ENCODE results near the gene SOWAHA. TPM values are rescaled to one million over a fixed set of nuclear protein-coding genes. Genes with fewer than 3 reads are reported as not detected.
A peak's percentile ranks its signal among the peaks of the same experiment; 100 is the strongest.

Gene SOWAHA
- total and polyA plus RNA-seq, 4 donors, result 0.06 to 0.98 (median 0.12) TPM

DNA sequence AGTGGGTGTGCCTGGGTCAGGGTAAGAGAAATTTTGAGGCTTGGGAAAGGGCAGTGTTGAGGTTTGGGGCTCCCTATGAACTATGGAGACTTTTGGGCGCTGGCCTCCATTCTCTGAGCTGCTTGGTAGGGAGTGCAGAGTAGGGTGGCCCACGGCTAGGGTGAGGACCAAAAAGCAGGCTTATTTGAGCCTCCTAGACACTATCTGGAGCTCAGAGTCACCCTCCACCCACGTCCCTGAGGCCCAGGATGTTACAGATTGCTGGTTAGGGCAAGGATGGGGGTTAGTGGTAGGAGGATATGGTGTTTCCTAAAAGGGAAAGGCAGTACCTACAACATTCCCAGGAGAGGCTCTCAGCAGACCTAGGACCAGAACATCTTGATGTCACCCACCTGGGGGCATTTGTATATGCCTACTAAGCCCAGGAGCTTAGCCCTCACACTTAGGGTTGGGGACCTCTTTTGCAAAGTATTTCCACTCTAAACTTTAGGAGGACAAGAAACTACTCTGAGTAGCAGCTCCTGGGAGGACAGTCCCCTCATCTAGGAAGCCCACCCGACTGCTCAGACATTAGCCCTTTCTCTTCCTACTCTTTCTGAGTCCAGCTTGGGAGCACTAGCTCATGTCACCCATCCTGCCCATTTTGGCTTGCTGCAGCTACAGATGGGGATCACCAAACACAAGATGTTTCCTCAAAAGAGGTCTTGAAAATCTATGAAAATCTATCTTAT is 15.0 kb downstream of the SOWAHA start:
- DNase-seq, result no peak
- Histone ChIP-seq H3K4me3 (no peak overlapping the region), H3K27me3 (ENCODE audit: control insufficient read depth in 3 of 3, insufficient read depth in 3 of 3, low read length in 2 of 3) (peaks cover 0 to 17% (median 11%) of the 10 kb centered on the region in 3 donors), H3K36me3 (ENCODE audit: control insufficient read depth in 4 of 4, insufficient read depth in 4 of 4, low read length in 4 of 4) (peaks cover 0 to 4% (median 0%) of the 10 kb centered on the region in 4 donors), H3K9me3 (ENCODE audit: control insufficient read depth in 4 of 4, insufficient read depth in 3 of 4, low read length in 3 of 4) (peaks cover 0 to 2% (median 0%) of the 10 kb centered on the region in 4 donors), H3K27ac (ENCODE audit: low read depth in 1 of 2, low read length in 1 of 2) (no peak overlapping the region), H3K4me1 (ENCODE audit: control insufficient read depth in 5 of 5, insufficient read depth in 5 of 5, low read length in 5 of 5) (peaks cover 0 to 10% (median 6%) of the 10 kb centered on the region in 5 donors), H3K9ac (ENCODE audit: insufficient read depth in 1 of 2, low read length in 2 of 2) (no peak overlapping the region)
- TF ChIP-seq, protein P1, sequence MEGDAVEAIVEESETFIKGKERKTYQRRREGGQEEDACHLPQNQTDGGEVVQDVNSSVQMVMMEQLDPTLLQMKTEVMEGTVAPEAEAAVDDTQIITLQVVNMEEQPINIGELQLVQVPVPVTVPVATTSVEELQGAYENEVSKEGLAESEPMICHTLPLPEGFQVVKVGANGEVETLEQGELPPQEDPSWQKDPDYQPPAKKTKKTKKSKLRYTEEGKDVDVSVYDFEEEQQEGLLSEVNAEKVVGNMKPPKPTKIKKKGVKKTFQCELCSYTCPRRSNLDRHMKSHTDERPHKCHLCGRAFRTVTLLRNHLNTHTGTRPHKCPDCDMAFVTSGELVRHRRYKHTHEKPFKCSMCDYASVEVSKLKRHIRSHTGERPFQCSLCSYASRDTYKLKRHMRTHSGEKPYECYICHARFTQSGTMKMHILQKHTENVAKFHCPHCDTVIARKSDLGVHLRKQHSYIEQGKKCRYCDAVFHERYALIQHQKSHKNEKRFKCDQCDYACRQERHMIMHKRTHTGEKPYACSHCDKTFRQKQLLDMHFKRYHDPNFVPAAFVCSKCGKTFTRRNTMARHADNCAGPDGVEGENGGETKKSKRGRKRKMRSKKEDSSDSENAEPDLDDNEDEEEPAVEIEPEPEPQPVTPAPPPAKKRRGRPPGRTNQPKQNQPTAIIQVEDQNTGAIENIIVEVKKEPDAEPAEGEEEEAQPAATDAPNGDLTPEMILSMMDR (IDR thresholded peaks at IDR 0.05; ENCODE audit: control extremely low read depth, extremely low read depth), result no peak
- no peak for ATAC-seq (ENCODE audit: insufficient read depth, low FRiP score)
- WGBS, 2 donors, result 89 to 93% methylated on average over 4 of the region's 4 CpGs

DNA sequence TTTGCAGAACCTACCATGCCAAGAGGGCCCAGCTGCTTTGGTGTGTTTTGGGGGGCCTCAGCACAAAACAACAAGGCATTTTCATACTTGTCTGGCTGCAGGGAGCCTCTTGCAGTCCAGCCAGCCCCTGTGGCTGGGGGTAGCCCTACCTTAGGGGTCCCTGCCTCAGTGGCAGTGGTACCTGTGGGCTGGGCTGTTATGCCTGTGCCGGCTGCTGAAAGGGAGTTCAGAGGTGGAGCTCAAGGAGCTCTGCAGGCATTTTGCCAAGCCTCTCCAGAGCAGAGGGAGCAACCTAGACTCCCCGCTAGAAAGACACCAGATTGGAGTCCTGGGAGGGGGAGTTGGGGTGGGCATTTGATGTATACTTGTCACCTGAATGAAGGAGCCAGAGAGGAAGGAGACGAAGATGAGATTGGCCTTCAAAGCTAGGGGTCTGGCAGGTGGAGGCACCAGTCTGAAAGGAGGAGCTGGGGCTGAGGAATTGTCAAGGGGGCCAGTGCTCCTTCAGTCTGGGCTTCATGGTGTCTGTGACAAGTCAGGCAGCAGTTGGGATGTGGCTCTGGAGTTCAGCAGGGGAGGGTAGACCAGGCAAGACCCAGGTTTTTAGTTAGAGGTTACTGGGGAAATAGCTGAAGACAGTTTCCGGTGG is 15.9 kb downstream of the SOWAHA start:
- peak overlapping the region; percentile 69 for H3K4me3 ChIP-seq
- H3K4me1 ChIP-seq (ENCODE audit: control insufficient read depth in 5 of 5, insufficient read depth in 5 of 5, low read length in 5 of 5), result peaks cover 0 to 7% (median 6%) of the 10 kb centered on the region in 5 donors
- DNase-seq, result no peak
- H3K27ac ChIP-seq (ENCODE audit: low read depth in 1 of 2, low read length in 1 of 2), result peak overlapping the region in 1 of 2 donors; percentile 16
- no peak for ATAC-seq (ENCODE audit: insufficient read depth, low FRiP score)
- H3K36me3 ChIP-seq (ENCODE audit: control insufficient read depth in 4 of 4, insufficient read depth in 4 of 4, low read length in 4 of 4), result peaks cover 0 to 3% (median 0%) of the 10 kb centered on the region in 4 donors
- peaks cover 0 to 17% (median 11%) of the 10 kb centered on the region in 3 donors for H3K27me3 ChIP-seq (ENCODE audit: control insufficient read depth in 3 of 3, insufficient read depth in 3 of 3, low read length in 2 of 3)
- H3K9me3 ChIP-seq (ENCODE audit: control insufficient read depth in 4 of 4, insufficient read depth in 3 of 4, low read length in 3 of 4), result peaks cover 0 to 2% (median 0%) of the 10 kb centered on the region in 4 donors
- no peak overlapping the region for H3K9ac ChIP-seq (ENCODE audit: insufficient read depth in 1 of 2, low read length in 2 of 2)
- WGBS, 2 donors, result 51 to 58% methylated on average over 4 of the region's 4 CpGs
- TF ChIP-seq, protein P1 (IDR thresholded peaks at IDR 0.05; ENCODE audit: control extremely low read depth, extremely low read depth), result no peak

DNA sequence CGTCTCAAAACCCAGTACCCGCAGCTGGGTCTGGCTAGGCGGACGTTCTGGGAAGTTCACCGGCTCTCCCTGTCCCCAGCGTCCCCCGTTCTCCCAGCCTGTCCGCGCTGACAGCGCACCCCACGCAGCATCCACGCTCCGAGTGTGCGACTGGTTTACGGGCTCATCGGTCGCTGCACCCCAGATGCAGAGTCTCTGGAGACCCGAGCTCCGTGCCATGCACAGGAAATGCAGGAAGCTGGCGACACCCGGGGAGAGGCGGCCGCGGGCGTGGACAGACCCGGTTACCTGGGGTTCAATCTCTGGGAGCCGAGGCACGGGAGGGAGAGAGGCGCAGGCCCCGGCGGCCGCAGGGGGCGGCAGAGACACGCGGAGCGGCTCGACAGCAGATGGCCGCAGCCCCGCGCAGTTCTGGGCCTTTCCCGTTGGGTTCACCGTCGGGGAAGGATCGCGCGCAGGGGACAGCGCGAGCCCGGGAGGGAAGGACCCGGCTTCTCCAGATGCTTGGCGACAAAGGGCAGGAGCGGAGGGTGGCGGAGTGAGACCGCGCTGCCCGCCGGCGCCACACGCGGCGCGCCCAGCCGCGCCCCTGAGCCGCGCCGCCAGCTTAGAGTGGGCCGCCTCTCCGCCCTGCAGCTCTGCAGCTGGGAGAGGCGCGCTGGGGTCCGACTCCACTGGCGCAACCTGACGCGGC is 16.8 kb downstream of the SOWAHA start:
- TF ChIP-seq, protein P1 (IDR thresholded peaks at IDR 0.05; ENCODE audit: control extremely low read depth, extremely low read depth), result peak; percentile 81
- Histone ChIP-seq H3K27me3 (ENCODE audit: control insufficient read depth in 3 of 3, insufficient read depth in 3 of 3, low read length in 2 of 3) (peaks cover 0 to 17% (median 11%) of the 10 kb centered on the region in 3 donors), H3K27ac (ENCODE audit: low read depth in 1 of 2, low read length in 1 of 2) (peak overlapping the region; percentile 80 to 91), H3K36me3 (ENCODE audit: control insufficient read depth in 4 of 4, insufficient read depth in 4 of 4, low read length in 4 of 4) (no peaks in the 10 kb centered on the region), H3K4me3 (peak overlapping the region; percentile 69), H3K4me1 (ENCODE audit: control insufficient read depth in 5 of 5, insufficient read depth in 5 of 5, low read length in 5 of 5) (peaks cover 0 to 7% (median 6%) of the 10 kb centered on the region in 5 donors), H3K9ac (ENCODE audit: insufficient read depth in 1 of 2, low read length in 2 of 2) (no peak overlapping the region), H3K9me3 (ENCODE audit: control insufficient read depth in 4 of 4, insufficient read depth in 3 of 4, low read length in 3 of 4) (peaks cover 0 to 2% (median 0%) of the 10 kb centered on the region in 4 donors)
- DNase-seq, result peak; percentile 74 to 80 (median 79)
- WGBS, 2 donors, result 3 to 7% methylated on average over 37 to 75 of the region's 75 CpGs
- peak; percentile 85 for ATAC-seq (ENCODE audit: insufficient read depth, low FRiP score)
